Mammary epithelial cell (primary cell): ENCODE data around the gene YPEL2.
"Not testable (repeated sequence)": the region's sequence is repeated elsewhere in the genome, so short reads cannot be mapped to it uniquely, and the experiment has no call there.

ENCODE experiments used
- CTCF ChIP-seq, 2 donors: IDR thresholded peaks in 1 of 2; conservative IDR thresholded peaks in 1 of 2; 2 replicates each; pipeline ENCODE4 v1.5.1; 2011 to 2012; ENCODE audit warnings: inconsistent platforms in 2 of 2, low read length in 2 of 2, mild to moderate bottlenecking in 2 of 2, control low read depth in 1 of 2, low read depth in 1 of 2; ENCODE audit not compliant: insufficient read depth in 1 of 2; ENCODE audit errors: extremely low read depth in 1 of 2
- EZH2 ChIP-seq: IDR thresholded peaks from 2 replicates; pipeline ENCODE4 v1.6.1; 2012; ENCODE audit warnings: low read length, inconsistent platforms, borderline replicate concordance

GRCh38 chr17:59412431-59412830, 81.0 kb downstream of the YPEL2 start:
- not testable (repeated sequence) for TF ChIP-seq EZH2; CTCF (conservative IDR thresholded peaks at IDR 0.05 in 1 of 2, IDR thresholded peaks at IDR 0.05 in 1 of 2; ENCODE audit: extremely low read depth in 1 of 2, insufficient read depth in 1 of 2, low read depth in 1 of 2, low read length in 2 of 2)
